AG09319 (cell line): ENCODE data around the gene CHAT.

Experiments used
- DNase-seq: peaks from one replicate; pipeline ENCODE4 v3.0.0-alpha.2; 2010; ENCODE audit warnings: low read depth; ENCODE audit errors: extremely low read depth
- CTCF ChIP-seq: IDR thresholded peaks from 2 replicates; pipeline ENCODE4 v1.5.1; 2011; ENCODE audit warnings: low read depth, mild to moderate bottlenecking, inconsistent platforms, low read length, moderate library complexity

Gene CHAT

DNA sequence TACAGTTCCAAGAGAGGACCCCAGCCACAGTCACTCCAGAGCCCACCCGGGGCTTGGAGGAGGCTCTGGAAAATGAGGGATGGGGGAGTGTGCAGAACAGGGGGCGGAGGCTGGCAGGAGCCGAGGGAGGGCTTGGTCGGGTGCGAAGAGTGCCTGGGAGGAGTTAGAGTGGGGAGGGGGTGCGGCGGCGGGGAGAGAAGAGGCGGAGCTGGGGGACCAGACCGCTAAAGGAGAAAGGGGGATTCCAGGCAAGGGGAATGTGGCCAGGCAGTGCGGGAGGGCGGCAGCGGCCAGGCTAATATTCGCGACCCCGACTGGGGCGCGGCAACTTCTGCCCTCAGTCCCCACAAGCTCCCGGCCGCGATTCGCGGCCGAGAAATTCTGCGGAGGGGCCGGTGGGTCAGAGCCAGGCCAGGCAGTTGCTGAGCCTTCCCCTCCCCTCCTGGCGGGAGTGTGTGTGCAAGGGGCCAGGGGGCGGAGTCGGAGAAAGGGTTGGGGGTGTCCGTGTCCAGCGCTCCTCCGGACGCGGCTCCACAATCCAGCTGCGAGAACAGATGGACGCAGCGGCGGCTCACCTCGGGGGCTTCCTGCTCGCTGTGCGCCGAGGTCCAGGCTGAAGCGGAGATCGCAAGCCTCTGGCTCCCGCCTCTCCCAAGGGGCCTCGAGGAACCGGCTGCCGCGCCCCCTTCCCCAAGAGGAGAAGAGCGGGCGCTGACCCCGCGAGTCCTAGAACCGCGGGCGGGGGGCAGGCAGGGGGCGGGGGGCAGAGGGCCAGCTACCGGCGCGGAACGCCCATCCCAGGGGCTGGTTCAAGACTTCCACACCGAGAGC is 4.3 kb upstream of the CHAT start:
- no peak for TF ChIP-seq CTCF
- no peak for DNase-seq

DNA sequence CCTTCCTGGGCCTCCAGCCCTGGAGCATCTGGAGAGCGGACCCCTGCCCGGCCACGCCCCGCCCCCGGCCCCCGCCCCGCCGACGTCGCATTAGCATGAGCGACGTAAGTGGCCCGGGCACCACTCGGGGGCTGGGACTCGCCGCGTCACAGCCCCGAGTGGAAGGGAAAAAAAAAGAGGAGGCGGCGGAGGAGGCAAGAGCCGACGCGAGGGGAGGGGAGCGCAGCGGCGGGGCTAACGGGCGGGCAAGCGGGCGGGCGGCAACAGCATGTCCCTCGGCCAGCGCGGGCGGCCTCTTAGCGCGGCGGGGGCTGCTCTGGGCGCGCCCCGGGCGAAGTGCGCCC is 3.8 kb upstream of the CHAT start, which contains the start of gene SLC18A3:
TSS of gene SLC18A3 (plus strand) at position 197 of the 344 bp plus-strand sequence. CDS start 431 bp downstream, outside the sequence.
- no peak for DNase-seq
- no peak for TF ChIP-seq CTCF

DNA sequence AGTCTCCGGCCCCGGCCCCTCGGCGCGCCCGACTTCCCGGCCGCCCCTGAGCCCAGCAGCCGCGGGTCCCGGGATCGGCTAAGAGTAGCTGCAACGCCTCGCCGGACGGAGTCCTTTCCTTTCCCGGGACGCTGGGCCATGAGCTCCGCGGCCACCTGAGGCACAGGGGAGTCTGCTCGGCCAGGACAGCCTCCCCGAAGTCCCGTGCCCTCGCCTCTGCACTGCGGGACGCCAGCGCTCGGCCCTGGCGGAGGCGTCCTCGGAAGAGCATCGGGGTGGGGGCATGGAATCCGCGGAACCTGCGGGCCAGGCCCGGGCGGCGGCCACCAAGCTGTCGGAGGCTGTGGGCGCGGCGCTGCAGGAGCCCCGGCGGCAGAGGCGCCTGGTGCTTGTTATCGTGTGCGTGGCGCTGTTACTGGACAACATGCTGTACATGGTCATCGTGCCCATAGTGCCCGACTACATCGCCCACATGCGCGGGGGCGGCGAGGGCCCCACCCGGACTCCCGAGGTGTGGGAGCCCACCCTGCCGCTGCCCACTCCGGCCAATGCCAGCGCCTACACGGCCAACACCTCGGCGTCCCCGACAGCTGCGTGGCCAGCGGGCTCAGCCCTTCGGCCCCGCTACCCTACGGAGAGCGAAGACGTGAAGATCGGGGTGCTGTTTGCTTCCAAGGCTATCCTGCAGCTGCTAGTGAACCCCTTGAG is 3.2 kb upstream of the CHAT start:
- no peak for DNase-seq
- TF ChIP-seq CTCF, result no peak

GRCh38 chr10:49611166-49611815 is 2.5 kb upstream of the CHAT start:
- TF ChIP-seq CTCF, result no peak

GRCh38 chr10:49611816-49612512 is 1.9 kb upstream of the CHAT start:
- TF ChIP-seq CTCF, result no peak
- no peak for DNase-seq

More at GRCh38 chr10:49611166-49611815, 2.5 kb upstream of the CHAT start:
- DNase-seq, result no peak

DNA sequence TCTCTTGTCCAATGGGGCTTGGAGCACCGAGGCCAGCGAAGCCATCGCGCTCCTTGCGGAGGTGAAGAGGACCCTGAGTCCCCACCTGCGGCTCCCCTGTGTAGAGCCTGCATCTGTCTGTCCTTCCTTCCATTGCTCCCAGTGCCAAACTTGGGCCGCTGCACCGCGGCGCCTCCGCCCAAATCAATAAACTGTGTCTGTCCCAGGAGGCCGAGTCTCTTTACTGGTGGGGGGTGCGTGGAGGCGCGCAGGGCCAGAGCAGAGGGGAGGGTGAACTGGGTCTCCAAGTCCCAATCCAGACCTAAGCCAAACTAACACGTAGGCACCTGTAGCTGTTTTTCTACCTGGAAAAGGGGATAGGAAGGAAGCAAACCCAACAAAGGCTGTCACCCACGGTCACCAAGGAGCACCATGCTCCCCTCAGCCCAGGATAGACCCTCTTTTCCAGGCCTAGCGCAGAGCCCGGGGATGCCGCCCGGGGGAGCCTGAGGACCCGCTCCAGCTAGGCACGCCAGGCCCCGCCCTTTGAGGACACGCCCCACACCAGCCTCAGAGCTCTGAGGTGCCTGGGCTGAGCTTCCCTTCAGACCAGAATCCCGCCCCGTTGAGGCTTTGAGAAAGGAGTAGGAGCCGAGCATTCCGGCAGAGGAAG is 1.2 kb upstream of the CHAT start:
- DNase-seq, result no peak
- TF ChIP-seq CTCF, result no peak
